Brain pericyte (primary cell): ENCODE measurements around the gene ZNF853.

Experiments
- DNase-seq: peaks from one replicate; pipeline ENCODE4 v3.0.0-alpha.2; 2012; ENCODE audit warnings: low read depth, low spot score

ZNF853 gene

DNA sequence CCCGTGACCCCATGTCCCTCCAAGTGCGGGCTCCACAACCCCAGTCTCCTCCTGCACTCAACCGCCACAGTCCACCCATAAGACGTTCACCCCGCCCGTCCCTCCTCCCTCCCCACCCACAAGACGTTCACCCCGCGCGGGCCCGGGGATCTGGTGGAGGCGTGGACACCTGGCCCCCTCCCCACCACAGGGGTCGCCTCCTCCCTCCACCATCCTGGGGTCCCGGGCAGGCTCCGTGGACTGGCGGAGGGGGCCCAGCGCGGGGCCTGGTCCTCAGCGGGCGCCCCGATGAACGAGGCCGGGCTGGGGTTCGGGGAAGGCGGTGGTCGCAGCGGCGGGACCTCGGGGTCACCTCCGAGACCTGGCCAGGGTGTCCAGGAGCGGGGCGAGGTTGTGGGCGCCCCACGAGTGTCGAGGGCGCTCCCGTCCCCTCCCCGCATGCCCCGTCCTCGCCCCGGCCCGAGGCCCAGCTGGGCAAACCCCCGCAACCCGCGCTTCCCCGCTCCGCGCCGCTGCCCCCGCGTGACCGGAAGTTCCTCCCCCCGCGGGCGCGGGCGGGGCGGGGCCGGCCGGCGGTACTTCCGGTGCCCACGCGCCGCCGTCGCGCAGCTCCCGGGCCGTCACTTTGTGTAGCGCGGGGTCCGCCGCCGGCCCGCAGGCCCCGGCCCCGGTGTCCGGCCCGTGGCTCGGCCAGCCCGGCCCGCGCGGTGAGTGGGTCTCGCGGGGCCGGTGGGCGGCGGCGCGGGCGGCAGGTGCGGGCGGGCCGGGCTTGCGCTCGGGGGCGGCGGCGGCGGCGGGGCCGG is 21.5 kb downstream of the ZNF853 start, which contains the start of gene ZNF316:
Gene ZNF316 (plus strand): TSS at position 578 of the 803 bp plus-strand sequence. CDS start 5,092 bp downstream, outside the sequence.
- DNase-seq = no peak

DNA sequence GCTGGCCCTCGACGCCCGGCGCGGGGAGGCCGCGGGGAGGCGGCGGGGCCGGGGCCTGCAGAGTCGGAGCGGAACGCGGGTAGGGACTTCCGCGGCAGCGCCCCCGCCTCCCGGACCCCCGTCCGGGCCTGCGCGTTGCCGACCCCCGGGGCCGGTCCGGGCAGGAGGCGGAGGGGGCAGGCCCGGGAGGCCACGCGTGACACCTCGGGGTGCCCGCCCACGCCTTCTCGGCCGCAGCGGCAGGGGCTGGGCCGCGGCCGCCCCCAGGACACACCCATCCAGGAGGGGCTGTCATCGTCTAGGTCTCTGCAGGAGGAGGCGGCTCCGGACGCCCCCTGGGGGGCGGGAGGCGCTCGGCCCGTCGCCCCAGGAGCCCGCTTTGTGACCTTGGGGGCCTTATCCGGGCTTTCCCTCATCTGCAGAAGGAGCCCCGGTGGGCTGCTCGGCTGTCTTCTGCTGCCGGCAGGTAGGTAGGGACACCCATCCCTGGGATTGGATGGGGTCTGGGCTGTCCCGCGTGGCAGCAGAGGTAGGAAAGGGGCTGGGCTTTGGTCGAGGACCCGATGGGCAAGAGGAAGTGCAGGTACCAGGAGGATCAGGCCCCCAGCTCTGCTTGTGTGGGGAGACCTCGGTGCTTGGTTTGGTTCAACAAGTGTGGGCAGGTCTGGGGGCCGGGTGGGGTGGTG is 22.3 kb downstream of the ZNF853 start:
- no peak for DNase-seq

DNA sequence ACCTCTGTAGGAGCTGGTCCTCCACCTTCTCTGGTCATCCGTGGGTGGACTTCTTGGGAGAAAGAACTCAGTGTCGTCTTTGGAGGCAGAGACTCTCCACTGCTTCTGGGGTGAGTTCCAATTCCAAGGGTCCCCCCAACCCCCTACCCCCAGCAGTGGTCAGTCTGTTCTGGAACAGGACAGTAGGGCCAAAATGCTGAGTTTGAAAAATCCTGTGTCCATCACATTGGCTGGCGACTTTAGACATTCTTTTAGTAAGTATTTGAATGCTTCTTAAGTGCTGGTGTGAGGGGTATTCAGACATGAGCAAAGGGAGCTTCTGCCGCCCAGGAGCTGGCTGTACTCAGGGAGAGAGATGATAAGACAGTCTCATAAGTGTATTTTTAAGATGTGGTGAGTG is 23.6 kb downstream of the ZNF853 start:
- no peak for DNase-seq

DNA sequence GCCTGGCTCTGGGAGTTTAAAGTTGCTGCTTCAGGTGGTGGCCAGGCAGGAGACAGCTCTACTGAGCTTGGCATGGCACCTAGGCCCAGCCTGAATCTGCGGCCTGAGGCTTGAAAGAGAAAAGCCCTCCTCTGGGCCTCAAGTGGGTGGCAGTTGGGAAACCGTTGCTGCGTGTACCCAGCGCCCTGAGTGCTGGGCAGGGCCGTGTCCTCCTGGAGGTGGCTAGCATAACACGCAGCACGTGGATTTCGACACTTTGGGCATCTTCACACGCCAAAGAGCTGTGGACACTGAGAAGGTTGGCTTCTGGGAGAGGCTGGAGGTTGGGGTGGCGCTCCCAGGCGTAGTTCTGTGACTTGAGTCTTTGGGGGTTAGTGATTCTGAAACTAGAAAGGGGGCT is 24.2 kb downstream of the ZNF853 start:
- DNase-seq = no peak

DNA sequence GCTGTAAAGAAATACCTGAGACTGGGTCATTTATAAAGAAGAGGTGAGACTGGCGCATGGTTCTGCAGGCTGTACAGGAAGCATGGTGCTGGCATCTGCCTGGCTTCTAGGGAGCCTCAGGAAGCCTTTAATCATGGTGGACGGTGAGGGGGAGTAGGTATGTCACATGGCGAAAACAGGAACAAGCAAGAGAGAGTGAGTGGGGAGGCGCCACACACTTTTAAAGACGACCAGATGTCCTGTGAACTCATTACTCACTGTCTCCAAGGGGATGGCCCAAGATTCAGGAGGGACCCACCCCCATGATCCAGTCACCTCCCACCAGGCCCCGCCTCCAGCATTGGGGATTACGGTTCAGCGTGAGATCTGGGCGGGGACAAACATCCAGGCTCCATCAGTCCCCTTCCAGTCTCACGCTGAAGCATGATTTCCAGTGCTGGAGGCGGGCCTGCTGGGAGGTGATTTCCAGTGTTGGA is 24.9 kb downstream of the ZNF853 start:
- no peak for DNase-seq

DNA sequence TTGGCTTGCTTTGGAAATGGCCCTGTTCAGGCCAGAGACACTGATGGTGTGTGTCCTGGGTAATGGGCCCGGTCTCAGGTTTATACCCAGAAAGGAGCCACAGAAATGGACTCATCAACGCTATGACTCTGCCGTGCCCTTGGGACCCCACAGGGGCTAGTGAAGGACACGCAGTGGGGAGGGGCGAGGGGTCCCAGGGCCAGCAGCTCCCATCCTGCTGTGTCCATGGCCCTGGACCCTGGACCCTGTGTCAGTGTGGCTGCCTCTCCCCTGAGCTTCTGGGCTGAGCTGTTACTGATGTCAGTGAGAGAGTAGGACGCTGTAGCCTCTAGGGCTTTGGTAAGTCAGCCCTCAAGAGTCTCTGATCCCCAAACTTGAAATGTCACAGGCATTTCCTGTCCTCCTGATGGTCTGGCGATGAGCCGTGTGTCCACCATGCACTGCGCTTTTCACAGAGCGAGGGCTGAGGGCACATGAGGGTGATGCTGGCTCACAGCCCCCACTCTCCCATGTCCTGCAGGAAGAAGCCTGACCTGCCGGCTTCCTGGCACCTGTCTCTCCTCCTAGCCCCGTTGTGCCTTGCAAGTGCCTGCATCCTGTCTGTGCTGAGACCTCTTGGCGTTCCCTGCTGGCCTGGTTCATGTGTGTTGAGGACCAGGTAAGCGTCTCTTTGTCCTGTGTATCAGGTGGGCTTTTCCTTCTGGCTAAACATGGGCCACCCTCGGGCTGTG is 26.1 kb downstream of the ZNF853 start:
- DNase-seq = no peak

DNA sequence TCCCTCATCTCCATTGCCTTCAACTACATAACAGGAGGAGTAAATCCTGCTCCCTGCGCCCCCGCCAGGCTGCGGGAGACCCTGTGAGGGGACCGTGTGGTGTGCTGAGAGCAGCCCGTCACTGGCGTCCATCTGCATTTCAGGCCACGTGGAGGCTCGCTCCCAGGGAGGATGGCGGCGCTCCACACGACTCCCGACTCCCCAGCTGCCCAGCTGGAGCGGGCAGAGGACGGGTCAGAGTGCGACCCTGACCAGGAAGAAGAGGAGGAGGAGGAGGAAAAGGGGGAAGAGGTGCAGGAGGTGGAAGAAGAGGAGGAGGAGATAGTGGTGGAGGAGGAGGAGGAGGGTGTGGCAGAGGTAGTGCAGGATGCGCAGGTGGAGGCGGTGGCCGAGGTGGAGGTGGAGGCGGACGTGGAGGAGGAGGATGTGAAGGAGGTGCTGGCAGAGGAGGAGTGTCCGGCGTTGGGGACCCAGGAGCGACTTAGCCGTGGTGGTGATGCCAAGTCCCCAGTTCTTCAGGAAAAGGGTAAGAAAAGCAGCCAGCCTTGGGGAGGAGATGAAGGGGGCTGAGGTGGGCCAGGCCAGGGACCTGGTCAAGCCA is 26.9 kb downstream of the ZNF853 start:
- no peak for DNase-seq

DNA sequence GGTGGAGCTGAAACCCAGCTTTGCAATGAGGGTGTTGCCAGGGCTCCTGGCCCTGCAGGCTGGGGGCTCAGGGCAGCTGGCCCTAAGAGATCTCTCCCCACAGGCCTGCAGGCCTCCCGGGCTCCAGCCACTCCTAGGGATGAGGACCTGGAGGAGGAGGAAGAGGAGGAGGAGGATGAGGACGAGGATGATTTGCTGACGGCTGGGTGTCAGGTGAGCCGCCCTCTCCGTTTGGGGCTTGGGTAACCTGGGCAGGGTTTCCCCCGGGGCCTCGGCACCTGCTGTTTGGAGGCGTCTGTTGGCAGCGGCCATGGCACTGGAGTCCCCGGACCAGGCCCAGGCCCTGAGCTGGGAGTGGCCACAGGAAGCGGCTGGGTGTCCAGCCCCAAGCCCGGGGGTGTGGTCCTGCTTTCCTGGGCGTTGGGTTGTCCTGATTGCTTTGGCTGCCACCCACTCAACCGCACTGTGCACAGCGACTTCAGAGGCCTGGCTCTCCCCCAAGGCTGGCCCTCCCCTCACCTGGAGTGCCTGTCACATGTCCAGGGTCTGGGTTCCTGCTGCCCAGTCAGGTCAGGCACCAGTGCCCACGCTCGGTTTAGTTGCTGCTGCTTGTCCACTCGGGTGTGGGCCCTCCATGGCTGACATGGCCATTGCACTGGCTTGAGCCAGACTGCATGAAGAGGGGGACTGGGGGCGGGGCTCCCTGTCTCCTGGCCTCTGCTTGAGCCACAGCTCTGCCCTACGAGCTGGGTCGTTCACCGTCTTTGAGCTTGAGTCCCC is 27.6 kb downstream of the ZNF853 start:
- no peak for DNase-seq

DNA sequence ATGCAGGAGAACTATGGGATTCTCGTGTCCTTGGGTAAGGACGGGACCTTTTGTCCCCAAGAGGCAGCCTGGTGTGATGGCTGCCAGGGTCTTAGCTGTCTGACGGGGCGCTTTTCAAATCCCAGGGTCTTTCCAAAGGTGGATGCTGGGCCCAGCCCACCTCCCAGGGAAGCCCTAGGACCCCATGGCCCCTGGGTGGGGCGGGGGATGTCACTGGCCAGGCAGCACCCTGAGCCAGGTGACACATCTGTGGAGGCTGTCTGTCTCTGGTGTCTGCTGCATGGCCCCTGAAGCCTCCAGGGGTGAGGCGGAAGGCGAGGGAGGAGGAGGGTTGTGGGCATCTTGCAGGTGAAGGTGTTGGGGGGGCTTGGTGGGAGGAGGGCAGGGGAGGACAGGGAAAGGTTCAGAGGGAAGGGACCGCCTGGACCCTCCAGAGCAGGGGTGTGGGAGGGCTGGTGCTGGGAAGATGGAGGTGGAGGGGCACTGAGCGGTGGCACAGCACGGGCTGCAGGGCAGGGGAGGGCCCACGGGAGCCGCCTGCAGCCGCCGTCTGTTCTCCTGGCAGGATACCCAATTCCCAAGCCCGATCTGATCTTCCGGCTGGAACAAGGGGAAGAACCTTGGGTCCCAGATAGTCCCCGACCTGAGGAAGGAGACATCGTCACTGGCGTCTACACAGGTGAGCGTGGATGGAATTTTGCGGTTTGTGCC is 28.7 kb downstream of the ZNF853 start:
- no peak for DNase-seq

DNA sequence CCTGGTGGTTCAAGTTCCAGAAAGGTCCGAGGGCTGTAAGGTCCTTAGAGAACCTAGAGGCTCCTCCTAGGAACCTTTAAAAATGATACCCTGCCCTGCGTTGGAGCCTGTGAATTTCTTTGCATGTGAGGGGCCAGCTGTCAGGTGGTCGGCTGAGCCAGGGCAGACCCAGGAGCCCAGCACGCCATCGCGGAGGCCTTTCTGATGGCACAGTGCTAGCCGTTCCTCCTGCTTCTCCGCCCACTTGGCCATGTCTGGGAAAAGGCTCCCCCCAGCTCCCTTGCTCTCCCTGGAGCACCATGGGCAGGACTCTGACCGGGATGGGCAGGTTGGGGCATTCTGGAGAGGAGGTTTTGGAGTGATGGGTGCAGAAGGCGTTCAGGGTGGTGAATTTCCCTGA is 29.3 kb downstream of the ZNF853 start:
- DNase-seq = no peak

DNA sequence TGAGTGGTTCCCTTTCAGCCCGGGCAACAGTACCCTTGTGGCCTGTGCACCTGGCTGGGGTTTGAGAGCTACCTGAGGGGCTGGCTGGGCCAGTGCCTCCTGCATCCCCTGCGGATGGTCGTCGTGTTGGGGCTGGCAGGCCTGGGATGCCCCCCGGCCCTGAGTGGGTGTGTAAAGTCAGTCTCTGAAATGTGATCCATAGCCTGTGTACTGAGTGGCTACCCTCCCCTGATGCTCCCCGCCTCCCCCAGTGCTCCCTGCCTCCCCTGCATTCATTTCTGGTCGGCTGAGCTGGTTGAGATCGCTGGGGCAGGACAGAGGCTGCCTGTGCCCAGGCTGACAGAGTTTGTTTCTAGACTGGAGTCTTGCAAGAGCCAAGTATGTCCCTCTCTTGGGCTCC is 31.1 kb downstream of the ZNF853 start:
- no peak for DNase-seq

DNA sequence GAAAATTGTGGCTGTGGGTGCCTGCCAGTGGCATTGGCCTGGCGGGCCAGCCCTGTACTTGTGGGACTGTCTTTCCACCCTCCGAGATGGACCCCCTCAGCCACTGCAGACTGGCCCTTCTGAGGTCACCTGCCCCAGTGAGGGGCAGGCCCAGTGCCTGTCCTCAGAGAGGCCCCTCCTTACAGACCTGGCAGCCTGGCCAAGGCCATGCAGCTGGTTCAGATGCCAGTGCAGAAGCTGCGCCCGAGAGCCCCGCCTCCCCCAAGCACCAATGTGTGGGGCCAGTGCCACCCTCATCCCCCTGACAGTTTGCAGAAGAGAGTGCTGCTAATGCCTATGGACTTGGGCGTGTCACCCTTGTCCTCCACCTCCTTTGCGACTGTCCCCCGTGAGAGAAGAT is 31.7 kb downstream of the ZNF853 start:
- no peak for DNase-seq

DNA sequence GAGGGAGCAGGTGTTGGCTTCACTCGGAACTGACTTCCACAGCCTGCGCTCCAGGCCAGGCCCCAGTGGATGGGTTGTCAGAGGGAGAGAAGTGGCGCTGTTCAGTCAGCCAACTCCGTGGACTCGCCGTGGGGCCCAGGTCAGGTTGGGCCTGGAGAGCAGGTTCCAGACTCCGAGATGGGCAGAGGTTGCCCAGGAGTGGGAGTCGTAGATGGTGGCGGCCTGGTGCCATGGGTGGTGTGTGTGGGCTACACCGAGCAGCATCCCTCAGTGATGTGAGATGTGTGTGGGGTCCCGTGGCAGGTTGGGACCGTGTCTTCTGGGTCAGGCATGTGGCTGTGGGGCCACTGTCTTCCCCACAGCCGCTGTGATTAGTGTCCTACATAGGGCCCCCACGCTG is 32.1 kb downstream of the ZNF853 start:
- no peak for DNase-seq

DNA sequence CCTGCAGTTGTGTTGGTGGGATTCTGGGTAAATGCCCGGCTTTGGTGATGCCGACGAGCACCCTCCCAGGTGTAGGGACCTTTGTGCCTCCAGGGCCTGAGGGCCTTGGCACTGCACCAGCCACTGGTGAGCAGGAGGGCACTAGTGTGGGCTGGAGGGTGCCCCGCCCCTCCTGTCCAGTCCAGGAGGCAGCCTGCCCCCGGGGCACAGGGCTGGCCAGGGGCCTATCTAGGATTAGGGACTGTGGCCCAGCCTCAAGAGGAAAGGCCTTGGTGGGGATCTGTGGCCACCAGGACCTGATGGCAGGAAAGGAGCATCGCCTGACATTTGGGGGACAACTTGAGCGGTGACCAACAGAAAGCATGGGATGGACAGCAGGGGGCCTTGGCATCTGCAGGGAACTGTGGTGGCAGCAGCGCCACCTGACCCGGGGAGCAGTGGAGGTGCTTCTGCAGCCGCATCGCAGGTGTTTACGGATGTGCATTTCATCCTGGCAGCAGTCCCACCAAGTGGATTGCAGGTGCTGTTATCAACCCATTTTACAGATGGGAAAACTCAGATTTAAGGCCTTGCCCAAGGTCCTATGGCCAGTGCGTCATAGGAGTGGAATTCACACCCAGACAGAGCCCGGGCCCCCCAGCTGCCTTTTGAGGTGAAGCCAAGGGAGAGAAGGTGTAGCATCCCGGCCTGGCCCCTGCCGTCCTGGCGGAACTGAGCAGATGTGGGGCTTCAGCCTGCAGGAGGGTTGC is 32.8 kb downstream of the ZNF853 start:
- no peak for DNase-seq

DNA sequence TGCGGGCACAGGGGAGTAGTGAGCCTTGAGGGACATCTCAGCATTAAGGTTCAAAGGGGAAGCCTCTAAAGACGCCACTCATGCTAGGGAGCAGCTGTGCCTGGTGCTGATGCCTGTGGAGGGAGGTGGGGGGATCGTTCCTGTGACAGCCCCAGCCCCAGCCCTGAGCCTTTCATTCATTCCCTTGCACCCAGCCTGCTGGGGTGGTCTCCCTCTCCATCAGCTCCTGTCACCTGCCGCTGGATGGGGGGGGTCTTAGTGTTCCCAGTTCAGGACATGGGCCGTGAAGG is 33.4 kb downstream of the ZNF853 start:
- no peak for DNase-seq

DNA sequence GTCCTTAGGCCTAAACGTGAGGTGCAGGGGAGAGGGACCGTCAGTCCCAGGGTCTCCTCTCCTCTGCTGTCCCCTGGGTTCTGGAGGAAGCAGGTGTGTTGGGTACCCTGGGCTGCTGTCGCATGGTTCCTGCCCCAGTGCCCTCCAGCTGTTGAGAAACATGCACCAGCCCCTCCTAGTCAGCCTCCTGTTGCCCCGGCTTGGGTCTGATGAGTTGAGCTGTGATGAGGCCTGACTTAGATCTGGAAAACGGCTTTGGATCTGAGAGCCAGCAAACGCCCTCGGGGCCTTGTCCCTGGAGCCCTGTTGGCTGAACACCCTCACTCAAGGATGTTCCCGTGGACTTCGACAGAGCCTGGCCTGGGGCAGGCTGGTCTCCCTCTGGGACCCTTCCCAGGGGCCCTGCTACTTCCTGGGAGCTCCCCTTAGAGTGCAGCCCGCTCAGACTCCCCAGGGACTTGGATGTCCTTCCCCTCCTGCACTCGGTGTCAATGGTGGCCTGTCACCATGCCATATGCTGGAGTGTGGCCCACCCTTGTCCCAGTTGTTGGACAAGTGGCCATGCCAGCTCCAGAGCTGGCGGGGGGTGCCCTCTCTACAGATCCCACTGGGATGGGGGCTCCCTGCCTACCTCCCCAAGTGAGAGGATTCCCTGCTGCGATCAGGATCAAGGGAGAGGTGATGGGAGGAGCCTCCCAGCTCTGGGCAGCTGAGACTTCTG is 34.0 kb downstream of the ZNF853 start:
- DNase-seq = no peak

DNA sequence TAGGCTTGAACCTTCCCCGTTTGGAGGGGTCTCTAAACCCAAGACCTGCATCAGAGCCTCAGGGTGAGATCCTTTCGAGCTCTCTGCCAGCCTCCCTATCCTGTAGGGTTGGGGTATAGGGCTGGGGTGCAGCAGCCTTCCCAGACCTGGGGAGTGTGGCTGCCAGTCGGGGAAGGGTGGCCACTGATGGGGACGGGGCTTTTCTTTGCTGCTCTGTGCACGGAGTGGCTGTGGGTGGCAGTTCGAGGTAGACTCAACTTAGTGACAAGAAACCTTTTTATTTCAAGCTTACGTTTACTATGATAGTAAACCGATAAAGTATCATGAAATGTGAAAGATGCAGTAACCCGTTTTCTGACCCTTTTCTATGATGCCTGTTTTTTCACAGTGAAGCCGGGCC is 34.7 kb downstream of the ZNF853 start:
- no peak for DNase-seq

DNA sequence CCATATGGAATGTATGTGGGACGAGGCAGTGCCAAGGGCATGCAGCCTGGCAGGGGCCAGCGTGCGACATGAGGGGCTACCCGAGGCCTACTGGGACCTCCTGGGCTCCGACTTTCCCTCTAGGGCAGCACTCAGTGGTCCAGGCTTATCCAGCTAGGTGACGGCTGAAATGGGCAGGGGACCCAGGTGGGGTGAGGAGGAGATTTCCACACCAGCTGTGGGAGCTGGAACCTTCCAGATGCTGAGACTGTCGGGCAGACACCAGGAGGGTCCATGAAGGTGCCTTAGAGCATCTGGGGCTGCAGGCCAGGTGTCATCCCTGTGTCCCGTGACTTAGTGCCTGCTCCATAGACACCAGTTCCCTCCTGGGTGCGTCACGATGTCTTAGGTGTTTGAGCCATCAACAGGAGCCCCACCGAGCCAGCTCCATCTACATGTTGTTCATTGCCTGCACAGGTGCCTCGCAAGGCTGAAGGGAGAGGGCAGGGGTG is 35.2 kb downstream of the ZNF853 start:
- DNase-seq = no peak

DNA sequence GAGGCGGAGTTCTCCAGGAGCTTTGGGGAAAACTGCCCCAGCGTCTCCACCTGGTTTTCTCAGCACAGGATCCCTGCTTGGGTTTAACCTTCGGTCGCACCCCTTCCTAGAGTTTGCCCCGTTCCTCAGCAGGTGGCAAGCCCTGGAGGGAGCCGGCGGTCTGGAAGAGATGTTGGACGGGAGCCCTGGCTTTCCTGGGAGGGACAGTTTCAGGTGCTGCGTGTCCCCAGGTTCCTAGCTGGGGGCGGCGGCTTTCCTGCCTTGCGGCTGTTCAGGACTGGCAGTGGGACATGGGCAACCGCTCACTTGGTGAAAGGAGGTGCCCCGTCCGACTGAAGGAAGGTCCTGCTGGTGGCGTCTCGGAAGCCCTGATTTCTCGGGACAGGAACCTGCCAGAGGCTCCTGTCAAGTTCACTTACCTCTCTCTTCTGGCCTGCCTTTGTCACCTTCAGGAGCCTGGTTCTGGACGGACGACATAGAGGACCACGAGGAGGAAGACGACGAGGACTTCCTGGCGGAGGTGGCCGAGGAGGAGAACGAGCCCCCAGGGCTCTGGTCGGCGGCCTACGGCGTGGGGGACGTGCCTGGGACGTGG is 36.5 kb downstream of the ZNF853 start:
- DNase-seq = no peak
